Lower leg skin (tissue), 4 donors: ENCODE measurements around the gene CAPN5. TPM values are rescaled to one million over a fixed set of nuclear protein-coding genes. Genes with fewer than 3 reads are reported as not detected.

ENCODE experiments used
- DNase-seq, 2 donors: peaks; one replicate each; pipeline ENCODE4 v3.0.0-alpha.2; 2019; ENCODE audit warnings: low spot score in 2 of 2
- H3K4me3 ChIP-seq: fragments of 200-600 bp; sonication (generic); 2 replicates; pipeline ENCODE4 v1.5.1; 2017; ENCODE audit warnings: mild to moderate bottlenecking, low read depth; ENCODE audit not compliant: poor library complexity, severe bottlenecking
- CTCF ChIP-seq, 3 donors: fragments of 450-650 bp; IDR thresholded peaks; one replicate each; pipeline ENCODE4 v1.5.1; 2016; ENCODE audit warnings: antibody characterized with exemption in 3 of 3, mild to moderate bottlenecking in 3 of 3, moderate library complexity in 2 of 3
- POLR2A ChIP-seq, 2 donors: fragments of 450-650 bp; IDR thresholded peaks; one replicate each; pipeline ENCODE4 v1.6.1; 2016 to 2017; ENCODE audit warnings: antibody characterized with exemption in 2 of 2, mild to moderate bottlenecking in 1 of 2, moderate library complexity in 1 of 2
- WGBS, 2 donors: methylation state at CpG; one replicate each; pipeline ENCODE4 v1.1.5; 2018; 5-methylcytosine and 5-hydroxymethylcytosine counted together
- intact Hi-C: fragments of 100-400 bp; cut with DNase I; formaldehyde crosslinking; loops from one replicate; pipeline ENCODE4 v1.15.0; 2023; ENCODE audit warnings: low total_unique reads
- total RNA-seq, 4 donors: library from RNA; depleted of rRNA; stranded (reverse); fragments of >200 nt; gene quantifications; one replicate each; pipeline ENCODE4 v1.1.0, GENCODE V29; 2016

Gene CAPN5
- total RNA-seq, 4 donors from 2014 or later, result 0.38 to 1.9 (median 1.2) TPM

- no peak for DNase-seq
- intact Hi-C loops, result no loop called here
- TF ChIP-seq POLR2A (IDR thresholded peaks at IDR 0.05) (no peak), CTCF (IDR thresholded peaks at IDR 0.05) (no peak)
- 67% methylated on average over 8 of the region's 8 CpGs for WGBS, 2 donors
- H3K4me3 ChIP-seq, result no peak overlapping the region
These were observed 73.6 kb downstream of the CAPN5 start for GRCh38 chr11:77140231-77140851.

DNA sequence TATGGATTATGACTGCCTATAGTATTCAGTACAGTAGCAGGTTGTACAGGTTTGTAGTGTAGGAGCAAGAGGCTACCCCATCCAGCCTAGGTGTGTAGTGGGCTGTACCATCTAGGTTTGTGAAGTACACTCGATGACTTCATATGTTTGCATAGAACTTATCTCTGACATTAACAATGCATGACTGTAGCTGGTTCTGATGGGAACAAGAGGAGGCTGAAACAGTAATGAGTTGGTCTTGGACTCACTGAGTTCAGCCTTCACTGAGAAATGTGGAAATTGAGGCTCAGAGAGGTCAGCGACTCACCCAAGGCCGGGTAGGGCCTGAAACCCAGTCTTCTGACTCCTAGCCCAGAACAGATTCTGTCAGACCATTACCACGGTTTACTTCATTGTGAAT is 74.3 kb downstream of the CAPN5 start:
- intact Hi-C loops, result no loop called here
- no peak overlapping the region for H3K4me3 ChIP-seq
- no peak for DNase-seq
- 89% methylated on average over 4 of the region's 4 CpGs for WGBS, 2 donors
- no peak for TF ChIP-seq POLR2A (IDR thresholded peaks at IDR 0.05)
- TF ChIP-seq CTCF (IDR thresholded peaks at IDR 0.05), result no peak

DNA sequence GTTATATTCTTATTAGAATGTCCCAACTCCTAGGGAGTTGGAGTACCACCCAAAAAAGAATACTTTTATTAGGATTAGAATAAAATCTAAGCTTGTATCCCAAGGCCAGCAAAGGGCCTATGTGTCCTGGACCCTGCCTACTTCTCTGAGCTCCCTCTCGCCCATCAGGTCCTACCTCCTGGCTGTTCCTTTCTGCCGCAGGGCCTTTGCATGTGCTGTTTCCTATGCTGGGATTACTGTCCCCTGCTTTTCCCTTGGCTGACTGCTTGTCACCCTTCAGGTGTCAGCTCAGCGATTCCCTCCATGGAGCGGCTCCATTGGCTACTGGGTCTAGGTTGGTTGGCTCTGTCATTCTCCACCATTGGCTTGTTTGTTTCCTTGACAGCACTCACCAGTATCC is 74.7 kb downstream of the CAPN5 start:
- TF ChIP-seq POLR2A (IDR thresholded peaks at IDR 0.05) (no peak), CTCF (IDR thresholded peaks at IDR 0.05) (no peak)
- H3K4me3 ChIP-seq, result no peak overlapping the region
- DNase-seq, result no peak
- WGBS, 2 donors, result 98 to 99% methylated on average over 4 of the region's 4 CpGs
- intact Hi-C loops, result no loop called here

DNA sequence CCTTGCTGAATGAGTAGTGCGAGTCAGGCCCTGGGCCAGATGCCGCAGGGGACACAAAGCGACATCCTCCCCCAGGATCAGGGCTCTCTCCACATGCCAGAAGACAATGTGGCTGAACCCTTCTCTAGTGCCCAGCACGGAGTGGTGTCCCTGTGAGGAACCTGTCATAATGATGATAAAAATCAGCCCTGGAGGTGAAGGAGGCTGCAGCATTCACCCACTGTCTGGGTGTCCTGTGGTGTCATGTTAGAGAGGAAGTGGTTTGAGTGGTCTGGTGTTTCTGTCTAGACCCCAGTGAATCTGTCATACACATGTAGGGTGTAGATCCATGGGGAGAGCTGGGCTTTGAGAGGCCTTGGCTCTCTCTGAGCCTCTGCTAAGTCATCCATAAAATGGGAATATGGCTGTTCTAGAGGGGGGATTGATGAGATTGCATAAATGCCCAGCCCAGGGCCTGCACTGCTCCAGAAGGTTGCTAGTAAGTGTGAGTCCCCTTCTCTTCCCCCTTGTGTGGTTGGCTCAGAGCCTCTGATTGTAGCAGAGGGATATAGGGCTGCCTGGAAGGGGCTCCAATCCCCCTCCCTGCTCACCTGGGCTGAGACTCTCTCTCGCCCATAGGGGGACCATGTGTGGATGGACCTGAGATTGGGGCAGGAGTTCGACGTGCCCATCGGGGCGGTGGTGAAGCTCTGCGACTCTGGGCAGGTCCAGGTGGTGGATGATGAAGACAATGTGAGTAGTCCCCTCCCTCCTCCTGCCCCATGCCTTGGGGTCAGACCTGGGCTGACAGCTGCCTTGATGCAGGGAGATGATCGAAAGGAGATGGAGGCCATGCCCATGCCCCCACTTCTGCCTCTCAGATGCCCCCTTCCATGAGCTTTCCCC is 75.6 kb downstream of the CAPN5 start:
- no peak overlapping the region for H3K4me3 ChIP-seq
- TF ChIP-seq CTCF (IDR thresholded peaks at IDR 0.05) (no peak), POLR2A (IDR thresholded peaks at IDR 0.05) (no peak)
- intact Hi-C loops, result no loop called here
- DNase-seq, result no peak
- 92 to 93% methylated on average over 11 of the region's 11 CpGs for WGBS, 2 donors

GRCh38 chr11:77143405-77144020 is 76.7 kb downstream of the CAPN5 start:
- WGBS, 2 donors, result 84 to 91% methylated on average over 8 of the region's 8 CpGs
- intact Hi-C loops, result no loop called here
- no peak for TF ChIP-seq CTCF (IDR thresholded peaks at IDR 0.05)
- TF ChIP-seq POLR2A (IDR thresholded peaks at IDR 0.05), result no peak
- DNase-seq, result no peak
- no peak overlapping the region for H3K4me3 ChIP-seq
